Prostate gland (tissue), 2 donors: Measurements from ENCODE around the gene PADI1. TPM values are rescaled to one million over a fixed set of nuclear protein-coding genes. Genes with fewer than 3 reads are reported as not detected.

Experiments
- DNase-seq: peaks from one replicate; pipeline ENCODE4 v3.0.0-alpha.2; 2019; ENCODE audit warnings: low spot score
- H3K27ac ChIP-seq, 2 donors: fragments of 200-600 bp; sonication (generic); 2 replicates each; pipeline ENCODE4 v1.5.1; 2017 to 2019
- H3K27me3 ChIP-seq: fragments of 200-600 bp; sonication (generic); replicated peaks from 2 replicates; pipeline ENCODE4 v1.5.1; 2019; ENCODE audit not compliant: insufficient read depth
- H3K36me3 ChIP-seq, 2 donors: fragments of 200-600 bp; sonication (generic); 1 replicate in 1 of 2; 2 replicates in 1 of 2; pipeline versions ENCODE4 v1.5.1 to v1.8.1; 2017 to 2019
- H3K4me1 ChIP-seq: fragments of 200-600 bp; sonication (generic); replicated peaks from 2 replicates; pipeline ENCODE4 v1.5.1; 2019
- H3K4me3 ChIP-seq, 2 donors: fragments of 200-600 bp; sonication (generic); 2 replicates each; pipeline ENCODE4 v1.5.1; 2017 to 2019
- H3K9me3 ChIP-seq: fragments of 200-600 bp; sonication (generic); 2 replicates; pipeline ENCODE4 v1.5.1; 2017
- CTCF ChIP-seq, 4 experiments: fragments of 200-600 bp in 2 of 4; fragments of 450-650 bp in 2 of 4; sonication (generic) in 2 of 4; IDR thresholded peaks; 1 replicate in 3 of 4; 2 replicates in 1 of 4; pipeline ENCODE4 v1.5.1; 2016 to 2019; ENCODE audit warnings: antibody characterized with exemption in 4 of 4, mild to moderate bottlenecking in 2 of 4, moderate library complexity in 2 of 4
- POLR2A ChIP-seq: fragments of 450-650 bp; IDR thresholded peaks from one replicate; pipeline ENCODE4 v1.6.1; 2016; ENCODE audit warnings: antibody characterized with exemption, mild to moderate bottlenecking
- POLR2AphosphoS5 ChIP-seq: sonication (generic); formaldehyde crosslinking; IDR thresholded peaks from one replicate; pipeline ENCODE4 v1.6.1; 2017; ENCODE audit warnings: antibody characterized with exemption
- WGBS: methylation state at CpG from one replicate; pipeline ENCODE4 v1.1.5; 2018; 5-methylcytosine and 5-hydroxymethylcytosine counted together
- intact Hi-C: fragments of 100-400 bp; cut with DNase I; formaldehyde crosslinking; loops from one replicate; pipeline ENCODE4 v1.14.2; 2022
- total RNA-seq, 2 donors: library from RNA; depleted of rRNA; stranded (reverse); fragments of >200 nt; gene quantifications; one replicate each; pipeline ENCODE4 v1.1.0, GENCODE V29; 2016

Gene PADI1
- total RNA-seq, 2 donors from 2014 or later = 0.18 to 0.34 TPM

- Histone ChIP-seq H3K36me3 (no peaks in the 10 kb centered on the region), H3K27ac (no peak overlapping the region), H3K4me1 (no peaks in the 10 kb centered on the region), H3K27me3 (no peaks in the 10 kb centered on the region), H3K4me3 (no peak overlapping the region), H3K9me3 (no peaks in the 10 kb centered on the region)
- 89% methylated on average over 9 of the region's 9 CpGs for whole genome bisulfite sequencing
- DNase-seq = no peak
- intact Hi-C loops = no loop called here
- TF ChIP-seq POLR2A = no peak
- no peak for TF ChIP-seq CTCF (IDR thresholded peaks at IDR 0.05)
- no peak for TF ChIP-seq POLR2AphosphoS5
These were observed 5.5 kb upstream of the PADI1 start for GRCh38 chr1:17199267-17200044.

GRCh38 chr1:17200246-17200645 is 4.7 kb upstream of the PADI1 start:
- no peaks in the 10 kb centered on the region for H3K27me3 ChIP-seq
- TF ChIP-seq CTCF (IDR thresholded peaks at IDR 0.05) = no peak
- no peak for TF ChIP-seq POLR2A
- no peak for TF ChIP-seq POLR2AphosphoS5
- H3K36me3 ChIP-seq = no peaks in the 10 kb centered on the region
- intact Hi-C loops = no loop called here
- no peak overlapping the region for H3K27ac ChIP-seq
- no peak for DNase-seq
- H3K4me1 ChIP-seq = no peaks in the 10 kb centered on the region
- H3K9me3 ChIP-seq = no peaks in the 10 kb centered on the region
- H3K4me3 ChIP-seq = no peak overlapping the region
- WGBS = 75% methylated on average over 8 of the region's 8 CpGs

- WGBS = 73% methylated on average over 5 of the region's 5 CpGs
- H3K4me1 ChIP-seq = no peaks in the 10 kb centered on the region
- intact Hi-C loops = no loop called here
- H3K27me3 ChIP-seq = no peaks in the 10 kb centered on the region
- no peak overlapping the region for H3K4me3 ChIP-seq
- no peaks in the 10 kb centered on the region for H3K9me3 ChIP-seq
- H3K27ac ChIP-seq = no peak overlapping the region
- TF ChIP-seq CTCF (IDR thresholded peaks at IDR 0.05) = no peak
- no peak for TF ChIP-seq POLR2AphosphoS5
- no peak for TF ChIP-seq POLR2A
- H3K36me3 ChIP-seq = no peaks in the 10 kb centered on the region
- no peak for DNase-seq
These were observed 4.2 kb upstream of the PADI1 start for GRCh38 chr1:17200756-17201155.

GRCh38 chr1:17201201-17202021 is 3.5 kb upstream of the PADI1 start:
- WGBS = 62% methylated on average over 9 of the region's 9 CpGs
- TF ChIP-seq POLR2A = no peak
- Histone ChIP-seq H3K9me3 (no peaks in the 10 kb centered on the region), H3K4me3 (no peak overlapping the region), H3K4me1 (no peaks in the 10 kb centered on the region), H3K27ac (no peak overlapping the region), H3K36me3 (no peaks in the 10 kb centered on the region), H3K27me3 (no peaks in the 10 kb centered on the region)
- DNase-seq = no peak
- intact Hi-C loops = no loop called here

- 91% methylated on average over 7 of the region's 7 CpGs for WGBS
- no peaks in the 10 kb centered on the region for H3K36me3 ChIP-seq
- no peak for DNase-seq
- H3K4me1 ChIP-seq = no peaks in the 10 kb centered on the region
- no peaks in the 10 kb centered on the region for H3K9me3 ChIP-seq
- H3K27me3 ChIP-seq = no peaks in the 10 kb centered on the region
- intact Hi-C loops = no loop called here
- TF ChIP-seq POLR2A (no peak), CTCF (IDR thresholded peaks at IDR 0.05) (no peak), POLR2AphosphoS5 (no peak)
- no peak overlapping the region for H3K27ac ChIP-seq
- no peak overlapping the region for H3K4me3 ChIP-seq
These were observed 724 bp downstream of the PADI1 start for GRCh38 chr1:17205652-17206051.
